HCT116 (cell line): ENCODE results near the gene ZEB2. TPM values are rescaled to one million over a fixed set of nuclear protein-coding genes. Genes with fewer than 3 reads are reported as not detected.

Experiments used
- ATAC-seq: fragments of 200-7000 bp; cut with Tn5 transposase; 2 replicates; pipeline ENCODE4 v1.9.1; 2020; ENCODE audit warnings: mild to moderate bottlenecking, moderate library complexity
- BruUV-seq: library from RNA; stranded (reverse); fragments of 400-500 nt; replicated peaks from 2 replicates; lab custom pipeline; 2021; lab: Mats Ljungman, UMichigan
- CTCF ChIA-PET: fragments of 300-600 bp; sonication (Branson Sonifier 250); formaldehyde crosslinking; loops from one replicate; lab custom pipeline; 2021; ENCODE audit warnings: antibody characterized with exemption; lab: Charles Lee
- POLR2A ChIA-PET: fragments of 300-600, 350-600 bp; sonication (Branson Sonifier 250); formaldehyde crosslinking; loops from one replicate; lab custom pipeline; 2021; ENCODE audit warnings: antibody characterized with exemption; lab: Charles Lee
- RAD21 ChIA-PET, 2 experiments: fragments of 300-600 bp; sonication (Branson Sonifier 250); formaldehyde crosslinking; loops; one replicate each; lab custom pipeline; 2023; ENCODE audit warnings: low total read pairs in 2 of 2; ENCODE audit not compliant: uncharacterized antibody in 2 of 2, unreplicated experiment in 2 of 2, low non-redundant PET in 1 of 2; lab: Charles Lee
- DNase-seq: peaks from one replicate; pipeline ENCODE4 v3.0.0-alpha.2; 2010; ENCODE audit warnings: low read depth, low spot score
- H2AFZ ChIP-seq: fragments of 200-600 bp; shearing (Covaris generic), sonication (generic); 2 replicates; pipeline ENCODE4 v1.6.1; 2017; ENCODE audit warnings: low read depth, mixed run types, mixed read lengths, antibody characterized with exemption, low read length; ENCODE audit not compliant: poor library complexity, severe bottlenecking
- H3K27ac ChIP-seq: 2 replicates; pipeline ENCODE4 v1.5.1; 2012; ENCODE audit warnings: low read depth, low read length
- H3K27me3 ChIP-seq: fragments of 200-600 bp; sonication (generic); 2 replicates; pipeline ENCODE4 v1.6.1; 2016; ENCODE audit warnings: mixed run types, low read length, mixed read lengths; ENCODE audit not compliant: insufficient read depth
- H3K36me3 ChIP-seq, 2 experiments: fragments of 200-500 bp in 1 of 2; fragments of 200-600 bp in 1 of 2; sonication (Bioruptor generic) in 1 of 2; sonication (generic) in 1 of 2; 2 replicates each; pipeline versions ENCODE4 v1.5.1 to v1.6.1; 2014 to 2016; ENCODE audit warnings: low read length in 2 of 2, inconsistent platforms in 1 of 2, mixed read lengths in 1 of 2, mixed run types in 1 of 2; ENCODE audit not compliant: insufficient read depth in 2 of 2, control insufficient read depth in 1 of 2
- H3K4me1 ChIP-seq, 2 experiments: fragments of 200-600 bp in 1 of 2; sonication (generic) in 1 of 2; 2 replicates each; pipeline versions ENCODE4 v1.5.1 to v1.6.1; 2012 to 2017; ENCODE audit warnings: low read length in 2 of 2, inconsistent platforms in 1 of 2, mild to moderate bottlenecking in 1 of 2, mixed read lengths in 1 of 2, mixed run types in 1 of 2, moderate library complexity in 1 of 2; ENCODE audit not compliant: insufficient read depth in 2 of 2, control insufficient read depth in 1 of 2
- H3K4me2 ChIP-seq: fragments of 200-600 bp; sonication (generic); 2 replicates; pipeline ENCODE4 v1.6.1; 2017; ENCODE audit warnings: mixed run types, low read length, mixed read lengths
- H3K4me3 ChIP-seq, 2 experiments: fragments of 200-600 bp in 1 of 2; sonication (generic) in 1 of 2; replicated peaks in 1 of 2; 2 replicates each; pipeline ENCODE4 v1.5.1; 2011 to 2016; ENCODE audit warnings: low read length in 2 of 2, control low read depth in 1 of 2, low read depth in 1 of 2, mild to moderate bottlenecking in 1 of 2, mixed read lengths in 1 of 2, mixed run types in 1 of 2
- H3K79me2 ChIP-seq: fragments of 200-600 bp; sonication (generic); 2 replicates; pipeline ENCODE4 v1.6.1; 2017; ENCODE audit warnings: mild to moderate bottlenecking, mixed run types, low read length, moderate library complexity, mixed read lengths; ENCODE audit not compliant: insufficient read depth
- H3K9ac ChIP-seq: fragments of 200-600 bp; sonication (generic); 2 replicates; pipeline ENCODE4 v1.6.1; 2016; ENCODE audit warnings: low read length, mixed read lengths
- H3K9me2 ChIP-seq: fragments of 200-600 bp; sonication (generic), shearing (Covaris generic); 2 replicates; pipeline ENCODE4 v1.6.1; 2017; ENCODE audit warnings: mixed run types, mild to moderate bottlenecking, moderate library complexity; ENCODE audit not compliant: insufficient read depth
- H3K9me3 ChIP-seq, 2 experiments: fragments of 200-500 bp in 1 of 2; fragments of 200-600 bp in 1 of 2; sonication (Bioruptor generic) in 1 of 2; sonication (generic) in 1 of 2; 2 replicates each; pipeline ENCODE4 v1.6.1; 2014 to 2017; ENCODE audit warnings: low read length in 2 of 2, mixed read lengths in 2 of 2, inconsistent platforms in 1 of 2, low read depth in 1 of 2, mild to moderate bottlenecking in 1 of 2, mixed run types in 1 of 2, moderate library complexity in 1 of 2; ENCODE audit not compliant: control insufficient read depth in 1 of 2, insufficient read depth in 1 of 2
- H4K20me1 ChIP-seq: fragments of 200-600 bp; sonication (generic), shearing (Covaris generic); 2 replicates; pipeline ENCODE4 v1.6.1; 2017; ENCODE audit warnings: mixed run types, mild to moderate bottlenecking, moderate library complexity; ENCODE audit not compliant: insufficient read depth
- CBX3 ChIP-seq: IDR thresholded peaks from 2 replicates; pipeline ENCODE4 v1.6.1; 2012; ENCODE audit warnings: low read depth
- CTCF ChIP-seq, 3 experiments: fragments of 200-600 bp in 1 of 3; sonication (generic) in 1 of 3; IDR thresholded peaks in 2 of 3; conservative IDR thresholded peaks in 1 of 3; 2 replicates each; pipeline ENCODE4 v1.5.1; 2012 to 2017; ENCODE audit warnings: low read depth in 2 of 3, low read length in 2 of 3, antibody characterized with exemption in 1 of 3, borderline replicate concordance in 1 of 3, control low read depth in 1 of 3, mild to moderate bottlenecking in 1 of 3, mixed read lengths in 1 of 3, mixed run types in 1 of 3, moderate library complexity in 1 of 3; ENCODE audit not compliant: insufficient read depth in 1 of 3
- EZH2 ChIP-seq: fragments of 200-600 bp; sonication (generic); IDR thresholded peaks from 2 replicates; pipeline ENCODE4 v1.6.1; 2017; ENCODE audit warnings: antibody characterized with exemption, mixed run types
- EZH2phosphoT487 ChIP-seq: fragments of 200-600 bp; IDR thresholded peaks from 2 replicates; pipeline ENCODE4 v1.6.1; 2018; ENCODE audit warnings: antibody characterized with exemption, borderline replicate concordance
- JUND ChIP-seq: IDR thresholded peaks from 2 replicates; pipeline ENCODE4 v1.6.1; 2012
- MAX ChIP-seq: IDR thresholded peaks from 2 replicates; pipeline ENCODE4 v1.6.1; 2012
- POLR2A ChIP-seq: IDR thresholded peaks from 2 replicates; pipeline ENCODE4 v1.7.0; 2011; ENCODE audit warnings: borderline replicate concordance; ENCODE audit not compliant: insufficient read depth, insufficient read length; ENCODE audit errors: extremely low read depth
- POLR2AphosphoS5 ChIP-seq: IDR thresholded peaks from 2 replicates; pipeline ENCODE4 v1.6.1; 2011; ENCODE audit warnings: mild to moderate bottlenecking, low read depth, low read length, moderate library complexity
- RAD21 ChIP-seq: IDR thresholded peaks from 2 replicates; pipeline ENCODE4 v1.6.1; 2012; ENCODE audit warnings: low read depth, mild to moderate bottlenecking
- REST ChIP-seq: IDR thresholded peaks from 2 replicates; pipeline ENCODE4 v1.6.1; 2012; ENCODE audit warnings: low read depth
- SIN3A ChIP-seq: IDR thresholded peaks from 2 replicates; pipeline ENCODE4 v1.6.1; 2012; ENCODE audit warnings: low read depth
- SP1 ChIP-seq: IDR thresholded peaks from 2 replicates; pipeline ENCODE4 v1.6.1; 2012; ENCODE audit warnings: low read depth
- TCF7L2 ChIP-seq: IDR thresholded peaks from 2 replicates; pipeline ENCODE4 v1.7.0; 2011; ENCODE audit warnings: borderline replicate concordance, inconsistent platforms; ENCODE audit not compliant: insufficient read depth, insufficient read length; ENCODE audit errors: extremely low read depth
- ZBTB33 ChIP-seq: IDR thresholded peaks from 2 replicates; pipeline ENCODE4 v1.6.1; 2011; ENCODE audit warnings: mild to moderate bottlenecking, low read length, moderate library complexity; ENCODE audit not compliant: insufficient replicate concordance; ENCODE audit errors: extremely low read depth
- ZFX ChIP-seq: fragments of 450-650 bp; IDR thresholded peaks from 2 replicates; pipeline ENCODE4 v1.6.1; 2017
- ZNF274 ChIP-seq: fragments of 200-500 bp; sonication (Bioruptor generic); IDR thresholded peaks from 2 replicates; pipeline ENCODE4 v1.6.1; 2014; ENCODE audit warnings: mild to moderate bottlenecking, low read depth, low read length, inconsistent platforms
- intact Hi-C: fragments of 100-400 bp; cut with micrococcal nuclease; formaldehyde crosslinking; loops from 2 replicates; pipeline ENCODE4 v1.10.0; 2022
- total RNA-seq: library from RNA; stranded (reverse); gene quantifications from one replicate; pipeline ENCODE4 v1.2.1, GENCODE V29; 2021; ENCODE audit not compliant: unreplicated experiment

Gene ZEB2
- total RNA-seq, 1 experiment from 2014 or later = 0.81 TPM

GRCh38 chr2:144407262-144407661 is 112.7 kb downstream of the ZEB2 start (continued):
- no peak for TF ChIP-seq REST
- TF ChIP-seq CBX3 = no peak
- TF ChIP-seq ZFX = no peak

- H3K4me3 ChIP-seq = no peak overlapping the region
- no peaks in the 10 kb centered on the region for H3K27me3 ChIP-seq
- no peaks in the 10 kb centered on the region for H3K79me2 ChIP-seq
- H3K9ac ChIP-seq = no peak overlapping the region
- H4K20me1 ChIP-seq = no peaks in the 10 kb centered on the region
- H3K4me2 ChIP-seq = no peak overlapping the region
- no peak for ATAC-seq
- TF ChIP-seq EZH2phosphoT487 = no peak
- TF ChIP-seq CTCF (IDR thresholded peaks at IDR 0.05 in 2 of 3, conservative IDR thresholded peaks at IDR 0.05 in 1 of 3; ENCODE audit: borderline replicate concordance in 1 of 3, insufficient read depth in 1 of 3, low read depth in 2 of 3, low read length in 2 of 3) = no peak
- TF ChIP-seq ZFX = no peak
- no peak for TF ChIP-seq POLR2AphosphoS5
- TF ChIP-seq EZH2 = no peak
- TF ChIP-seq RAD21 = no peak
- TF ChIP-seq JUND = no peak
- TF ChIP-seq POLR2A = no peak
- no peak for TF ChIP-seq ZBTB33
- TF ChIP-seq SIN3A = no peak
- TF ChIP-seq SP1 = no peak
- TF ChIP-seq MAX = no peak
- no peak for TF ChIP-seq TCF7L2
- TF ChIP-seq ZNF274 = no peak
- TF ChIP-seq, all 23 proteins: peak for 0
- ChIA-PET CTCF (interaction anchor here (1.6 kb wide), 1 partner anchor 43 kb away, joined by 3 read pairs; no protein-coding TSS in a partner anchor), POLR2A (no interaction called here), RAD21 (no interaction called here)
- Histone ChIP-seq H3K9me3 (no peaks in the 10 kb centered on the region), H3K36me3 (no peaks in the 10 kb centered on the region), H3K27ac (no peak overlapping the region), H3K9me2 (no peaks in the 10 kb centered on the region), H2AFZ (no peak overlapping the region), H3K4me1 (no peaks in the 10 kb centered on the region)
- BruUV-seq = no TSS peak
- intact Hi-C loops = no loop called here
- DNase-seq = no peak
Observed at GRCh38 chr2:144405982-144406788, 113.7 kb downstream of the ZEB2 start.
